Keratinocyte (primary cell): ENCODE data around the gene PLEKHA6.

Experiments used
- CTCF ChIP-seq, 3 experiments: IDR thresholded peaks in 1 of 3; conservative IDR thresholded peaks in 1 of 3; optimal IDR thresholded peaks in 1 of 3; 2 replicates in 2 of 3; 3 replicates in 1 of 3; pipeline versions ENCODE3 to v1.5.1; 2011; ENCODE audit warnings: low read length in 3 of 3, mild to moderate bottlenecking in 3 of 3, moderate library complexity in 2 of 3, control low read depth in 1 of 3, inconsistent platforms in 1 of 3; ENCODE audit not compliant: insufficient read depth in 2 of 3; ENCODE audit errors: extremely low read depth in 1 of 3
- EZH2 ChIP-seq: IDR thresholded peaks from one replicate; pipeline ENCODE4 v1.6.1; 2012; ENCODE audit warnings: inconsistent platforms, mild to moderate bottlenecking, low read length, moderate library complexity

DNA sequence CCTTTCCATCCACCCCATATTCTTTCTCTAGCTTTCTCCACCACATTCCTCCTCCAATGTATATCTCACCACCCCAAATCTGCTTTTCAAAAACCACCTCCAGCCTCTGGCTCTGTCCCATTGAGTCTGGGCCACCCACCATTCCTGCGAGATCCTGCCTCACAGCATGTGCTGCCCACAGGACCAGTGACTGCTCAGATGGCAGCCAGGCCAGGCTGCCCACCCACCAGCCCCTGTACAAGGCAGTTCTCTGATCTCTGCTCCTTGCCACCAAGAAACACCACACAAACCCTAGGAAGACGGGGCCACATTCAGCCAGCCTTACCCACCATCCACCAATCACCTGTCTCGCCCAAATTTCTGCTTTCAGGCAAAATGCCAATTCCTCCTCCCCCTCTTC is 53.7 kb downstream of the PLEKHA6 start:
- TF ChIP-seq CTCF (optimal IDR thresholded peaks at IDR 0.05 in 1 of 3, IDR thresholded peaks at IDR 0.05 in 1 of 3, conservative IDR thresholded peaks at IDR 0.05 in 1 of 3; ENCODE audit: extremely low read depth in 1 of 3, insufficient read depth in 2 of 3, low read length in 3 of 3) (no peak), EZH2 (no peak)
